Neural crest cell (in vitro differentiated cells): Measurements from ENCODE around the gene MEPE. TPM values are rescaled to one million over a fixed set of nuclear protein-coding genes. Genes with fewer than 3 reads are reported as not detected.

Experiments
- DNase-seq: peaks from one replicate; pipeline ENCODE4 v3.0.0; 2021; ENCODE audit warnings: low read depth, mixed read lengths, low spot score
- H3K27ac Mint-ChIP-seq: one replicate; pipeline ENCODE4 v1.8.0; 2021; ENCODE audit warnings: mild to moderate bottlenecking, mixed read lengths; ENCODE audit not compliant: unreplicated experiment
- H3K27me3 Mint-ChIP-seq: 2 replicates; pipeline ENCODE4 v1.8.0; 2021; ENCODE audit warnings: low read depth, mild to moderate bottlenecking, mixed read lengths
- H3K36me3 Mint-ChIP-seq: 2 replicates; pipeline ENCODE4 v1.8.0; 2021; ENCODE audit warnings: low read depth, mild to moderate bottlenecking, mixed read lengths
- H3K4me1 Mint-ChIP-seq: 2 replicates; pipeline ENCODE4 v1.8.0; 2021; ENCODE audit warnings: mixed read lengths
- H3K4me3 Mint-ChIP-seq: one replicate; pipeline ENCODE4 v1.8.0; 2021; ENCODE audit warnings: mild to moderate bottlenecking, mixed read lengths
- H3K9me3 Mint-ChIP-seq: 2 replicates; pipeline ENCODE4 v1.8.0; 2021; ENCODE audit warnings: mixed read lengths
- total RNA-seq: library from RNA; stranded (reverse); gene quantifications from 2 replicates; pipeline ENCODE4 v1.2.1, GENCODE V29; 2021
- TF ChIP-seq, protein P1 (sequence below): fragments of 200-600 bp; sonication (generic); conservative IDR thresholded peaks from 2 replicates; pipeline ENCODE4 v1.5.0; 2021; ENCODE audit warnings: antibody characterized with exemption, mild to moderate bottlenecking

MEPE gene
- total RNA-seq, 1 donor from 2014 or later, result not detected

DNA sequence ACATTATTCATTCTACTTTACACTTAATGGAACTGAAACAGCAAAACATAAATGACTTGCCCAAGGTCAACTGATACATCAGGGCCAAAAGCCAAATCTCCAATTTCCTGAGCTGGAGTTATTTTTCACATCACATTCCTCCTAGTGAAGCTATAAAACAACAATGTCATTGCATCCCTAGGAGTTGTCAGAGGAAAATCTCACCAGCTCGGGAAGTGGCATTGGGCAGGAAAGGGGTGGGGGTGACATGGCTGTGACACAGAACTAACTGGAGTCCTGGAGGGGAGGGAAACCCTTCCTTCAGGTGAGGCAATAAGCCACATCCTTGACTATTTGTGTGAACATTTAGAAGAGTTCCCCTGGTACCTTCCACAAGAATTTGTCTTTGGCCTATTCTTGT, 47.3 kb downstream of the MEPE start:
- Mint-ChIP-seq H3K27ac (no peak overlapping the region), H3K36me3 (no peaks in the 10 kb centered on the region), H3K4me1 (peaks cover 8% of the 10 kb centered on the region), H3K4me3 (no peak overlapping the region), H3K27me3 (no peaks in the 10 kb centered on the region), H3K9me3 (peaks cover 9% of the 10 kb centered on the region)
- TF ChIP-seq, protein P1, sequence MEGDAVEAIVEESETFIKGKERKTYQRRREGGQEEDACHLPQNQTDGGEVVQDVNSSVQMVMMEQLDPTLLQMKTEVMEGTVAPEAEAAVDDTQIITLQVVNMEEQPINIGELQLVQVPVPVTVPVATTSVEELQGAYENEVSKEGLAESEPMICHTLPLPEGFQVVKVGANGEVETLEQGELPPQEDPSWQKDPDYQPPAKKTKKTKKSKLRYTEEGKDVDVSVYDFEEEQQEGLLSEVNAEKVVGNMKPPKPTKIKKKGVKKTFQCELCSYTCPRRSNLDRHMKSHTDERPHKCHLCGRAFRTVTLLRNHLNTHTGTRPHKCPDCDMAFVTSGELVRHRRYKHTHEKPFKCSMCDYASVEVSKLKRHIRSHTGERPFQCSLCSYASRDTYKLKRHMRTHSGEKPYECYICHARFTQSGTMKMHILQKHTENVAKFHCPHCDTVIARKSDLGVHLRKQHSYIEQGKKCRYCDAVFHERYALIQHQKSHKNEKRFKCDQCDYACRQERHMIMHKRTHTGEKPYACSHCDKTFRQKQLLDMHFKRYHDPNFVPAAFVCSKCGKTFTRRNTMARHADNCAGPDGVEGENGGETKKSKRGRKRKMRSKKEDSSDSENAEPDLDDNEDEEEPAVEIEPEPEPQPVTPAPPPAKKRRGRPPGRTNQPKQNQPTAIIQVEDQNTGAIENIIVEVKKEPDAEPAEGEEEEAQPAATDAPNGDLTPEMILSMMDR, result no peak
- DNase-seq, result no peak

DNA sequence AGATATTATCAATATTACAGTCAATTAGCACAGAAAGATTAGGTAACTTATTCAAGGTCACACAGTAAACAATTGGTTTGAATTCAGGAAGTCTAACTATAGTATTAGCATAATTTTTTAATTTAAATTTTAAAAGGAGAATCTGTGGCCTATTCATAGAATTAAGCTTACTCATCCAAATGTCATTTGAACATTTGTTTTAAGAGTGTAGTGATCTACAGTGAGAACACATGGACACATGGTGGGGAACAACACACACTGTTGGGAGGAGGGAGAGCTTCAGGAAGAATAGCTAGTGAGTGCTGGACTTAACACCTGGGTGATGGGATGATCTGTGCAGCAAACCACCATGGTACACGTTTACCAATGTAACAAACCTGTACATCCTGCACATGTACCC, 48.3 kb downstream of the MEPE start:
- Mint-ChIP-seq H3K4me3 (no peak overlapping the region), H3K36me3 (no peaks in the 10 kb centered on the region), H3K4me1 (peaks cover 8% of the 10 kb centered on the region), H3K27me3 (no peaks in the 10 kb centered on the region), H3K27ac (no peak overlapping the region), H3K9me3 (peaks cover 9% of the 10 kb centered on the region)
- TF ChIP-seq, protein P1, result no peak
- DNase-seq, result no peak

DNA sequence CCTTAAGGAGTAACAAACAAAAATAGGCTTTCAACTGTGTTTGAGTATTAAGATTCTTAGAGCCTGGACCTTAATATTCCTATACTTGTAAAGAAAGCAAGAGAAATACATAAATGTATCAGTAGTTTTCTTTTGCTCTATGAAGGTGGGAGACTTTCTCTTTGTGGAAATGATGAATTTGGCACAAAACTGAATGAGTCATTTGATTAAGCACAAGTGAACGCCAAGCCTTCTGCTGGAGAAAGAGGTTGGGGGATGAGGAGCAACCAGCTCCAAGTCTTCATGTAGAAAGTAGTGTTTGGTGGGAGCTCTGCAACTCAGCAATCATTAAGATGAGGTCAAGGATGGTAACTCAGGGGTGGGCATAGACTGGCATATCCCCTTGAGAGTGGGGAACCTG, 49.6 kb downstream of the MEPE start:
- Mint-ChIP-seq H3K4me1 (peaks cover 8% of the 10 kb centered on the region), H3K9me3 (peaks cover 9% of the 10 kb centered on the region), H3K36me3 (no peaks in the 10 kb centered on the region), H3K27me3 (no peaks in the 10 kb centered on the region), H3K27ac (no peak overlapping the region), H3K4me3 (no peak overlapping the region)
- TF ChIP-seq, protein P1, result no peak
- no peak for DNase-seq

- DNase-seq, result no peak
- Mint-ChIP-seq H3K36me3 (no peaks in the 10 kb centered on the region), H3K9me3 (peaks cover 5% of the 10 kb centered on the region), H3K4me1 (peaks cover 8% of the 10 kb centered on the region), H3K4me3 (no peak overlapping the region), H3K27ac (no peak overlapping the region), H3K27me3 (no peaks in the 10 kb centered on the region)
- TF ChIP-seq, protein P1, result no peak
Observed at GRCh38 chr4:87882861-87883260, 50.1 kb downstream of the MEPE start.

- H3K9me3 Mint-ChIP-seq, result peaks cover 5% of the 10 kb centered on the region
- peaks cover 4% of the 10 kb centered on the region for H3K36me3 Mint-ChIP-seq
- no peak overlapping the region for H3K4me3 Mint-ChIP-seq
- no peak for DNase-seq
- TF ChIP-seq, protein P1, result no peak
- peaks cover 4% of the 10 kb centered on the region for H3K4me1 Mint-ChIP-seq
- no peak overlapping the region for H3K27ac Mint-ChIP-seq
- H3K27me3 Mint-ChIP-seq, result no peaks in the 10 kb centered on the region
Observed at GRCh38 chr4:87884976-87885549, 52.3 kb downstream of the MEPE start.
